Measurements from ENCODE around the gene DAAM1.

The DAAM1 gene

DNA sequence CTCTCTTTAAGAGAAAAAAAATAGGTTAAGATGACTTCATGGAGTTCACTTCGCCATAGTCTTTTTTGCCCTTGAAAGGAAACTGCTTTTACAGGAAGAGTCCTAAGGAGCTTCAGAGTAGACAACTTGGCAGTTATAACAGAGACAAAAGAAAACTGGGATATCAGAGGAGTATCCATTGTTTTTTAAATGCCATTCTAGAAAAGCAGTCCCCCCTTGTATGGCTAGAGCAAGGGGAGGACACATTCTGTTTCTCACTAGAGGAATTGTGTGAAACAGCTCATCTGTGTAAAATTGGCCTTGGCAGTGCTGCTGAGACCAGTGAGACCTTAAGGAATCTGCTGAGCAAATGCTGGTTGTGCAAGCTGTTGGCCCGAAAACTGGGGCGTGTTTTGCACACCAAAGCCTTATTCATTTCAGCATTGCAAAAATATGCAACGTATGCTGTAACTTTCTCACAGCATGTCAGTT is 148.7 kb downstream of the DAAM1 start:
- no peak for DNase-seq (ENCODE audit: low read depth in 2 of 3, low spot score in 1 of 3)

DNA sequence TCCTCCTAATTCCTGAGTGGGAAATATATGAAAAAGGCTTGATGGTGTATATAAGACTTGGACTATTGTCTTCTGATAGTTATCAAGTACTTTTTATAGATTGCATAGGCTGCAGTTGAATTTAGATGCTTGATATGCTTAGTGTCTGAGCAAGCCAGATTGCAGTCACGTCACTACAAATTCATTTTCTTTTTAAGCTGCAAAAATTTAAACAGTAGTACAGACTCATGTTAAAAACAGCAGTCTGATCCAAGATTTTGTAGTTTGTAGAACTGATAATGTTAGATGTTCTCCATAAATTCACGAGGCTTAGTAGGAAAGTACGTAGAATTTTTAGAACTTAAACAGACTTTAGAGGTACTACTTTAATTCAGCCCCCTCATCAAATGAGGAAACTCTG is 150.3 kb downstream of the DAAM1 start:
- DNase-seq (ENCODE audit: low read depth in 2 of 3, low spot score in 1 of 3) = no peak

DNA sequence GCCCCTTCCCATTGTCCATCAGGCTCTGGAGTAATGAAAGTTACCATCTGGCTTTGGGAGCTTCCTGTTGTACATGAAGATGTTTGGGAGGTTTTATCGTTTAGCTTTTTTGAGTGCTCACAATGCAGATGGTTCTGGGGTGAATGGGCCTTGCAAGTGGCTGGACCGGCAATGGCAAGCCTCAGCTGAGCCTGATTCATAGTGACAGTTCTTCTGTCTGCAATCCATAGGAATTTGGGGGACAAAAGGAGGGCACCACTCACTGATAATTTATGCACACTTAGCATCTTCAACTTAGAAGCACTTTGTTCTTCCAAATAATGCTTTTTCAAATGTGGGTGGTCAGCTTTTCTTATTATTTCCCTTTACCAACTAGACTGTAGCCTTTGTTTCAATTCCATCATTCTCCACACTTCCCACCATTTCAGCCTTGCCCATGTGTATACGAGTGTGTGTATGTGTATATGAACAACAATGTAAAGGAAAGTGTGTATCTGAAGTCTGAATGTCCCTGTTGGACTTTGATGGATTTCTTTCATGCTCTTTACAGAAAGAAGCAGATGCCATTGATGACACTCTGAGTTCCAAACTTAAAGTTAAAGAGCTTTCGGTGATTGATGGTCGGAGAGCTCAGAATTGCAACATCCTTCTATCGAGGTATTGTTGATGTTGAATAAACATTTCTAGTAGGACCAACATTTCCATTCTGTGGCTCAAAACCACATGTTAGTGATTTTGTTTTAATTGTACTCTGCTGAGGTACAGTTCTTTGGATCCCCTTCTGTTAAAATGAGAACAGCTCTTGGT is 151.3 kb downstream of the DAAM1 start:
- no peak for DNase-seq (ENCODE audit: low read depth in 2 of 3, low spot score in 1 of 3)

DNA sequence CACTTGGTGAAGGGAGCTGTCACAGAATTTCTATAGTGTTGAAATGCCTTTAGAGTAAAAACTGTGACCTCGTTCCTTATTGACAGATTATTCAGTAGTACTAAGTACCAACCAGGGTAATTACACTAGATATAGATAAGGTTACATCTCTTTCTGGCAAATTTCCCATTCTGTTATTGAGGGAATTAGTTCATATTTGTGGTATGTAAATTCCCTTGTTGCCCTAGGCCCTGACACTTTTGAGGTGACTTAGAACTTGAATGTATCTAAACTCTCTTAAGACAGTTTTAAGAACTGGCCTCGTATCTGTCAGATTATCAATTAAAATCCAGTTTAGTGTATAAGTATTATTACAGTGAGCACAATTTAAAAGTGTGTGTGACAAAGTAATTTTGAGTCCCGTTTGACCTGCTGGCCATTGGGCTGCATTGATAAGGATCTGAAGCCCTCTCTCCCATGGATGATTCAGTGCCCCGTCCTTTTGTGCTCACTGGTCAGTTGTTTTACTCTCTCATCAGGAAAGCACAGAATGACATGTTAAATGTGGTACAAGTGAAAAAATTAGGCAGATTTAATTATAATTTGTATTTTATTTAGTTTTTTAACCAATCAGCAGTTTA is 153.5 kb downstream of the DAAM1 start:
- no peak for DNase-seq (ENCODE audit: low read depth in 2 of 3, low spot score in 1 of 3)

DNA sequence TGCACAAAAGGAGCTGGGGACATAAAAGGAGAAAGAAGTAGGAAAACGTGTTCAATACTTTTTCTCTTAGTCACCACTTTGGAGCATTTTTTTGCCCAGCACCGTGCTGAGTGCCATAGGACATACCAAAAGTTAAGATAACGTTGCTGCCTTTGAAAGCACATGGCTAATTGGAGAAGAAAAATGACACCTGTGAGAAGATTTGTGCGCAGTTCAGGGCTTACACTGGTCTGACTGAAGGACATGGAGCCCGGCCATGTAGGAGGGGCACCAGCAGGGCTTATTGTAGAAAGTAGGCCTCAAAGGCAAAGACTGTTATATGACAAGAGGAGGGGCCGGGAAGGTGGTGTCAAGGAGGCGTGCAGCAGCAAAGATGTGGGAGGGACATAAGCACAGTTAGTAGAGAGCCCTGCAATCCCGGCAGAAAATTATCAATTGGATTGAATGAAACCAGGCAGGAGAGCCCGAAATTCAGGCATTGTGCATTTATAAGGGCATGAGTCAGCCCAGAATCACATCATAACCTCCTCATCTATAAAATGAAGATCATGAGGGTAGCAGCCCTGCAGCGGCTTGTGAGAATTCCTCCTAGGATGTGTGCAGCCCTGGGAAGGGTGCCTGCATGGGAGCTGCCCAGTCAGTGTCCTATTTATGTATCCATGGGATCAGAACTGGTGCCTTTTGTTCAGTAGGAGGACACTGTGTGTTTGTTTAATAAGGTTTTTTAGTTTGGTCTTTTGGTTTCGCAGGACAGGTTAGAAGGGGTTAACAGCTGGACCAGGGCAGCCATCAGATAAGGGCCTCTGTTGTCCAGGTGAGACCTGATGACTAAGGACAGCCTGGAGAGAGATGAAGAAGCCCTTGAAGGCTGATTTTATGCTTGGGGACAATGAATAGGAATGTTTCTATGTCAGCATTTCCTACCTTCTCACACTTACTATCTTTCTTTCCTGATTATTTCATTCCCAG is 154.3 kb downstream of the DAAM1 start:
- DNase-seq (ENCODE audit: low read depth in 2 of 3, low spot score in 1 of 3) = no peak

DNA sequence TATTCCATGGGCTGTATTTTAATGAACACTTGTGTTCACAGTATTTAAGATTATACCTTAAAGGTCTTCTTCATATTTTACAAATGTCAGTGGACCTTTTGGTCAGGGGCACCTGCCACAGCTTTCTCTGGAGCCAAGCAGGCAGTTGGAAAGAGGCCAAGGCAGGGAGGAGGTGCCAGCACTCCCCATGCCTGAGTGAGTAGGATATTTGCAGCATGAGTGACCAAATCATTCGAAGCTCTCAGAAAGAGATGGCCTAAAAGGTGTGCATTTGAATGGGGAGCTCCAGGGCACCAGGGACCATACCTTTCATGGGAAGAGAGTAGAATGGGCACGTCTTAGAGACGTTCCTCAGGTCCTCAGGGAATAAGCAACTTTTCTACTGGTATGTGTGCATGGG is 155.1 kb downstream of the DAAM1 start:
- DNase-seq (ENCODE audit: low read depth in 2 of 3, low spot score in 1 of 3) = no peak

DNA sequence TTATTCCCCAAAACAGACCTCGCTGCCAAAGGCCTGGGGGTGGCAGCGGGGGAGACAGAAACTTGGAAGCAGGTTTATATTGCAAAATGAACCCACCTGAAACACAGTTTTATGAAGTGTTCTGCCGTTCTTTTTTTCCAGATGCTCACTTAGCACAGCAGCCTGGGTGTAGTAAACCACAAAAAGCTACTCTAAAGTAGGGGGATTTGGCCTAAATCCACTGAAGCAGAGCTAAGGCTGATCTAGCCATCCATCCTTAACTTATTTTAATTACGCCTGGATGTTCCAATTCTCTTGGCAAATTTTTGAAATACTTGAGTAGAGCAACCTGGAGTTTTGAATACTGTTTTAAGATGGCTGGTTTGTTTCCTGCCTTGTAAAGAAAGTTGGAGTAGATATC is 155.5 kb downstream of the DAAM1 start:
- DNase-seq (ENCODE audit: low read depth in 2 of 3, low spot score in 1 of 3) = no peak

DNA sequence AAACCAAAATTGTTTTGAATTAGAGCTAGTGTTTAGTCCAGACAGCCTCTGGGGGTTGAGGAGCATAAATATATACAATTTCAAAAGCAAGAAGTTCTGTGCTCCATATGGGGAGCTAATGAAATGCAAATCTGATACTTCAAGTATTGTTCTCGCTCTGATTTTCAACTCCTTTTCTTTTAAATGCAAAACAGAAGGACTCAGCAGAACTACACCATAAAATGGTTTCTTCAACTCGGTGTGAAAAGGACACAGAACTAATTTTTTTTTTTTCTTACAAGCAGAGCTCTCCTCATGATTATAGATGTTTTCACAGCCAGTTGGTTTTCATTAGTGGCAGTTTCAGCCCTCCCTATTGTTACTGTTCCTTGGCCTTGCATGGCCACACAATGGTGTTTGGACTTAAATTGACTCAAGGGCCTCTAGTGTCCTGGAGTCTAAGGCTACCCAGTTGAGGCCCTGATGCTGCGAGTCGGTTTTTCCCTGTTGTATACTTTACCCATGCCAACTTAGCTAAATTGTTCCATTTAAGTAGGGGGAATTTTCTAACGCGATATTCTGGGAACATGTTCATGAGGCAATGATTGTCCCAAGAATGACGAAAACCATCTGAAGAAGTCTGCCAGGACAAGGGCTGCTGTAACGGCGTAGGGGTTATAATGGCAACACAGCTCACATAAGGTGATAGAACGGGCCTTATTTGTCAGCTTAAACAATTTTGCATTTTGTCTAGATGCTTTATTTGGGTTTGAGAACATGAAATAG is 156.4 kb downstream of the DAAM1 start:
- no peak for DNase-seq (ENCODE audit: low read depth in 2 of 3, low spot score in 1 of 3)

DNA sequence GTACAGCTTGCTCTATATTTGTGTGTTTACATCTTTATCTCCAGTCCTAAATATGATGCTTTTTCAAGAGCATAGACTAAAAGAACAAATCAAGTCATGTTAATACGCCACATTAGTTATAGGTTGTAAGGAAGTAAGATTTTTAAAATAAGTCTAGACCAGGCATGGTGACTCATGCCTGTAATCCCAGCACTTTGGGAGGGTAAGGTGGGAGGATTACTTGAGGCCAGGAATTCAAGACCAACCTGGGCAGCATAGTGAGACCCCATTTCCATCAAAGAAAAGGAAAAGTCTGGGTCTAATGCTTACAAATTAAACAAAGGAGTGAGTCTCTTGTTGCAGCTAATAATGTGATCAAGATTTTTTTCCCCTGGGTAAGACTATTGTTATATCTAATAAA is 157.9 kb downstream of the DAAM1 start:
- DNase-seq (ENCODE audit: low read depth in 2 of 3, low spot score in 1 of 3) = no peak

DNA sequence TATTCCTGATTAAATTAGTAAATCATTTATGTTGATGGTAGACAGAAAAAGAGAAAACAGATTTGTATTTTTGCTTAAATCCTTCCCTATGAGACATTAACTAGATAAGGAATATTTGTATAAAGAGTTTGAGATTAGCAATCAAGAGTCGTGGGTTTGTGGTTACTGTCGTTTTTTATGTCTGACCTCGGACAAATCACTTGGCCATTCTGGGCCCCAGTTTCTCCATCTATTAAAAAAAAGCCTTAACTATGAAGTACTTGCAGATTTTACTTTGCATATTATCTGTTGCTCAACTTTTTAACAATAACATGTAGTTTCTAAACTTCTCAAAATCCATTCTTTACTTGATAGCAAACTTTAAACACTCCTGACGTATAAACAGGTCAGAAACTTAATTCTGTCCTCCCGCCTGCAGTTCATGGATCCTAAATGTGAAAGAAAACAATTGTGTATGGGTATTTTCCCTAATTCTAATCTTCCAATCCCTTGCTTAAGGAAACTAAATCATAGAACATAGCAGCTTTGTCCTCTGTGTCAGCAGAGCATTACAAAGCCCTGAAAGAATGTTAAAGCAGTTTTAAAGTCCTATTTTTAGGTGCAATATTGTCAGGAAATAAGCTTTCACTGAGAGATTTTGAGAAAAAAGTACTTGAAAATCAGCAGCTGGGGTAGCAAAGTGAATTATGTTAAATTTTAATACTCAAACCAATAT is 158.5 kb downstream of the DAAM1 start:
- DNase-seq (ENCODE audit: low read depth in 2 of 3, low spot score in 1 of 3) = no peak

DNA sequence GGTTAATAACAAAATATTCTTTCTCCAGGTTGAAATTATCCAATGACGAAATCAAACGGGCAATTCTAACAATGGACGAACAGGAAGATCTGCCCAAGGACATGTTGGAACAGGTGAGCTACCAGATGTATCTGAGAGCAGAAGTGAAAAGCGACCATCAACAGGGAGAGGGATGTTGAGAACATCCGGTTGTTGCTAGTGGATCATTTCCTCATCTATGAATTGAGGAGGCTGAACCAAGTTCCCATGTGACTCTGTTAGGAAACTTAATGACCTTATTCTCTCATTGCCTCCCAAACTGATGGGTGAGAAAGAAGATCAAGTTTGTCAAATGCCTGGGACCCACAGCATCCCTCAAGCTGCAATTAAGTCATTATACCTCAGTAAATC is 159.0 kb downstream of the DAAM1 start:
- no peak for DNase-seq (ENCODE audit: low read depth in 2 of 3, low spot score in 1 of 3)

DNA sequence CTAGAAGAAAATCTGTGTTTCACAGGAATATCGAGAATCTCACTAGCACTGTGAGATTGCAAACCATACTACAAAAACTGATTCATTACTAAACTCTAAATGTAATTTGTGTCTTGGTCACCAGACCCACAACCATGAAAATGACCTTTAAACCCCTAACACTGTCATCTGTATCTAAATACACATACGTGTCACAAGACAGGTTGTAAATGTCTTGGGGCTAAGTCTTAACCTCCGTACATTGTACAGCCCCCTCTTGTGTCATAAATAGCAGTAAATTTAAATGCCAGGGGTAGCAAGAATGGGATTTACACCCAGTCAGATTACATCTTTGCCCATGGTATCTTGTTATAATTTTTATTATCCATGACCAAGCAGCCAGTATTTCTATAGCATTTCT is 159.4 kb downstream of the DAAM1 start:
- no peak for DNase-seq (ENCODE audit: low read depth in 2 of 3, low spot score in 1 of 3)

DNA sequence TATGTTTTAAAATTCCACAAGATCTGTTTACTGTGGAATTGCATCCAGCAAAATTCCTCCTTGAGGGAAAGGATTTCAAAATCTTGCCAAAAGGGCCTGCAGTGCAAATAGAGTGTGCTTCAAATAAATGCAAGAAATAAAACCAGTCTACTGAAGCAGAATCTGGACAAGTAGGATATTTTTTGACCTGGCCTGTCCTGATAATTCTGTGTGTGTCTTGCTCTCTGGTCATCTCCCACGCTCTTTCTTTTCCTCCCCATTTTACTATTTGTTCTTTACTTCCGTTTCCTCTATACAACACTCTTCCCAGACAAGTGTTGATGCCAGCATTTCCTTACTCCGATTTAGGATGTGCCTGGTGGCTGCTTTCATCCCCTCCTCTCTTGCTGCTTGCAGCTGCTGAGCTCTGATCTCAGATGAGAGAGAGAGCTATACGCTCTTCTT is 160.8 kb downstream of the DAAM1 start:
- no peak for DNase-seq (ENCODE audit: low read depth in 2 of 3, low spot score in 1 of 3)

DNA sequence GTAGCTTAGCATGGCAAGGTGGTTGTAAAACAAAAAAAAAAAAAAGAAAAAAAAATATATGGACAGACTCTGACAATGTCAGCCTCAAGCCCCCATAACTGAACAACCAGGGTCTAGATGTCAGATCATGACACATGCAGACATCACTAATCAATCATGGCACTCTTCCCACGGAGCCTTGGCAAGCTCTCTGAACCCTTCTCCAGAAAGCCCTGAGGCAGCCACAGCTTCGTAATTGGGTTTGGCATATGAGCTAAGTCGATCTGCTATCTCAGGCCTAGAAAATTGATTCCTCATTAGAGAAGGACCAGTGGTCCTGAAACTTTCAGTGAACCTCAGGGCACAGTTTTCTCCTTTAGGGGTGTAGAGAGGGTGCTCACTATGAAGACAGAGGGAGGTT is 164.5 kb downstream of the DAAM1 start:
- no peak for DNase-seq (ENCODE audit: low read depth in 2 of 3, low spot score in 1 of 3)

DNA sequence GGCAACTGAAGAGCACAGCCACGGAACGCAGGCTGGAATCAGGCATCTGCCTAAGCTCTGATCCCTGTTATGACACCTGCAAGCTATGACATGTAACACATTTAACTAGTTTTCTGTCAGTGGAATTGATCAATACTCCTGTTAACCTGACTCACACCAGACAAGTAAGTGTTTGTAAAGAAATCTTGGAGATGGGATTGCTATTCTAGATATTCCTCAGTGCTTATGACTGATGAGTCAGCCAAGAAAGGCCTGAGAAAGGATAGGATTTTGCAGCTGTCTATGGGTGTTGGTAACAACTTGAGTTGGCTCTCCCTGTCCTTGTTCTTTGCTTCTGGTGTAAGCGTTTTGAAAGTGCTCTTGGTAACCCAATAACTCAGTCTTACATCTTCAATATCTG is 166.2 kb downstream of the DAAM1 start:
- no peak for DNase-seq (ENCODE audit: low read depth in 2 of 3, low spot score in 1 of 3)

DNA sequence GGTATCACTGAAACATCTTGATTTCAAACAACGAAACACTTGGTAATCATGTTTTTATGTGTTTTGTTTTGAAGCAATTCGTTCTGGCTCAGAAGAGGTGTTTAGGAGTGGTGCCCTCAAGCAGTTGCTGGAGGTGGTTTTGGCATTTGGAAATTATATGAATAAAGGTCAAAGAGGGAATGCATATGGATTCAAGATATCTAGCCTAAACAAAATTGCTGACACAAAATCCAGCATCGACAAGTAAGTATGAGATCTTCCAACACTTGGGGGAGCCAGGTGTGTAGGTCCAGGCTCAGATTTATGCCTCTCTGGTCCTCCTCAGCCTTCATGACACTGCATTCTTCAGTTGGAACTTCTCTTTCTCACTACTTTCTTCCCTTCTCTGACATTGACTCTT is 166.6 kb downstream of the DAAM1 start:
- DNase-seq (ENCODE audit: low read depth in 2 of 3, low spot score in 1 of 3) = no peak

DNA sequence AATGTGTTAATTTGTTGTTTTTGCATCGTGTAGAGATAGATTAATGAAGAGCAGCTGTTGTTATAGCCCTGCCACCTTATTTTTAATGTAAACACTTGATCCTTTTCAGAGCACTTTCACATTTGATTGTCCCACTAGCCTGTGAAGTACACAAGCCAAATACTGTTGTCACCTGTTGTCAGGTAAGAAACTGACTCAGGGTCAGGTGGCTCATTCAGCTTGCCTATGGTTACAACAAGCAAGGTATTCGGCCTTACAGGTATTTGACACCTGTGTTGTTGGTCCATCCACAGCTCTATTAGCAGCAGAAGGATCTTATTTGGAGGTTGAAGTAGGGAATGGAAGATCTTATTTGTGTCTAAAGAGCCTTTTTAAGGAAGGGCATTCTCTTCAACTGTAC is 167.8 kb downstream of the DAAM1 start:
- DNase-seq (ENCODE audit: low read depth in 2 of 3, low spot score in 1 of 3) = no peak

DNA sequence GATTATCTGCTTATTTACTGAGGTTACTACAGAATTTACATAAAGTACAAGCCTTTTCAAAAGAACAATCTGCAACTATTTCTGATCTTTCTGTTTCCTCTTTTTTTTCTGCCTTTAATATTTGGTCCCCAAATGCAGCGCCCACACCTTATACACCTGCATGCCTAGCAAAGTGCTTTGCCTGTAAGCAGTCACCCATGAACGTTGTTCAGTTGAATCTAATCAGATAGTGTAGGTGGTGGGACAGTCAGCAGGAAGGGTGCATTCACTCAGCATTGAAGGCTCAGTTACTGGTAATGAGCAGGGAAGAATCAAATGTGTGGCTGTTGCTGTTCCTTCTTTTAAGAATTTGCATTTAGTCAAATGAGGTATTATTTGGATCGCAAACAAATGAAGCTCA is 168.3 kb downstream of the DAAM1 start:
- no peak for DNase-seq (ENCODE audit: low read depth in 2 of 3, low spot score in 1 of 3)

DNA sequence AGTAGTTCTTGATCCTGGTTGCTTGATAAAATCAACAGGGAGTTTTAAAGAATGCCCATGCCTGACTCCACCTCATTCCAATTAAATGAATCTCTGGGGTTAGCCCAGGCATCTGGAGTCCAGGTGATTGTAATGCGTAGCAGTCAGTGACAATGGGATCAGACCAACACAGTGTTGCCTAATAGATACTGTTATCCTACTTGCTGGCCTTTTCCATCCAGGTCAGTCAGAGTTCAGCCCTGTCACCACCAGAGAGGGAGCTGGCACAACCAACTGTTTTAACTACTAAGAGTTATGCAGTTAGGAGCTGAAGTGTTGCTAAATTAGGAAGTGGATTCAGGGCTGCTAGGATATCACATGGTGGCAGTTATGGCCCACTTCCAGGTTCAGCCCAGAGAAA is 169.6 kb downstream of the DAAM1 start:
- DNase-seq (ENCODE audit: low read depth in 2 of 3, low spot score in 1 of 3) = no peak

DNA sequence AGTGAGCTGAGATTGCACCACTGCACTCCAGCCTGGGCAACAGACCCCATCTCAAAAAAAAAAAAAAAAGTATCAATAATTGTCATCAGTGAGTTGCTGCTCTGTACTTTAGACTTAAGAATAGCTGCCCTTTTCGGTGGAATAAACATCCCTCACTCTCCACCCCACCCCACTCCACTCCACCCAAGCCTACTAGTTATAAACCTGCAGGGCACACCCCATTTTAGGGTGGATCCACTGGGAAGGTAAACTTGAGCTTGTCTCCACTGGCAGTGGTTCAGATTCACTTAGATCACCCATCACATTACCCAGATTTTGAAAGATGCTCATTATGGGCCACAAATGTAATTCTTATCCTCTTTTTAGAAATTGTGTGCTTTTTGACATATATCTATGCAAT is 170.3 kb downstream of the DAAM1 start:
- no peak for DNase-seq (ENCODE audit: low read depth in 2 of 3, low spot score in 1 of 3)
